Endodermal cell (in vitro differentiated cells): ENCODE results near the gene MALSU1. TPM values are rescaled to one million over a fixed set of nuclear protein-coding genes. Genes with fewer than 3 reads are reported as not detected.
A peak's percentile ranks its signal among the peaks of the same experiment; 100 is the strongest.

Experiments used
- DNase-seq: peaks from one replicate; pipeline ENCODE4 v3.0.0-alpha.2; 2017
- H3K27ac ChIP-seq: 2 replicates; pipeline ENCODE4 v1.5.1; 2013; ENCODE audit warnings: mild to moderate bottlenecking, low read depth, low read length, moderate library complexity
- H3K27me3 ChIP-seq: 2 replicates; pipeline ENCODE4 v1.6.1; 2013; ENCODE audit warnings: mild to moderate bottlenecking, low read length, moderate library complexity; ENCODE audit not compliant: insufficient read depth, control insufficient read depth, poor library complexity, severe bottlenecking
- H3K36me3 ChIP-seq: 2 replicates; pipeline ENCODE4 v1.7.0; 2013; ENCODE audit warnings: mild to moderate bottlenecking, low read length, moderate library complexity; ENCODE audit not compliant: control insufficient read depth, insufficient read depth
- H3K4me1 ChIP-seq: one replicate; pipeline ENCODE4 v1.7.0; 2013; ENCODE audit warnings: low read length; ENCODE audit not compliant: control insufficient read depth, insufficient read depth
- H3K4me3 ChIP-seq: 2 replicates; pipeline ENCODE4 v1.5.1; 2013; ENCODE audit warnings: mild to moderate bottlenecking, low read length, moderate library complexity
- H3K9ac ChIP-seq: 2 replicates; pipeline ENCODE4 v1.6.1; 2013; ENCODE audit warnings: mild to moderate bottlenecking, low read length, moderate library complexity; ENCODE audit not compliant: poor library complexity, severe bottlenecking; ENCODE audit errors: extremely low read depth
- H3K9me3 ChIP-seq: 2 replicates; pipeline ENCODE4 v1.6.1; 2013; ENCODE audit warnings: mild to moderate bottlenecking, low read length, moderate library complexity; ENCODE audit not compliant: control insufficient read depth
- H3K27ac Mint-ChIP-seq: 2 replicates; pipeline ENCODE4 v1.8.0; 2020; ENCODE audit warnings: mixed read lengths
- H3K27me3 Mint-ChIP-seq: 2 replicates; pipeline ENCODE4 v1.8.0; 2021; ENCODE audit warnings: mild to moderate bottlenecking, mixed read lengths; ENCODE audit not compliant: insufficient read depth
- H3K36me3 Mint-ChIP-seq: 2 replicates; pipeline ENCODE4 v1.8.0; 2020; ENCODE audit warnings: low read depth, mixed read lengths
- H3K4me1 Mint-ChIP-seq: 2 replicates; pipeline ENCODE4 v1.8.0; 2020; ENCODE audit warnings: mixed read lengths
- H3K4me3 Mint-ChIP-seq: 2 replicates; pipeline ENCODE4 v1.8.0; 2020; ENCODE audit warnings: mild to moderate bottlenecking, moderate library complexity, mixed read lengths
- H3K9me3 Mint-ChIP-seq: 2 replicates; pipeline ENCODE4 v1.8.0; 2020; ENCODE audit warnings: mild to moderate bottlenecking, mixed read lengths
- CTCF ChIP-seq: fragments of 200-600 bp; sonication (generic); conservative IDR thresholded peaks from 2 replicates; pipeline ENCODE4 v1.5.0; 2021; ENCODE audit warnings: antibody characterized with exemption, mild to moderate bottlenecking
- WGBS, 2 experiments: methylation state at CpG; one replicate each; pipeline versions ENCODE4 v1.1.5 to v1.1.7; 2013; ENCODE audit warnings: missing lambda C conversion rate in 2 of 2, mixed read lengths in 1 of 2; ENCODE audit not compliant: insufficient coverage in 1 of 2, insufficient read length in 1 of 2; 5-methylcytosine and 5-hydroxymethylcytosine counted together
- total RNA-seq, 2 donors: library from RNA; stranded (reverse); fragmentation: NEBNext Ultra II Directional in 1 of 2; extraction: Animal tissue kit (Norgen Biotek cat#: 25700) in 1 of 2; gene quantifications; 2 replicates in 1 of 2; 3 replicates in 1 of 2; pipeline ENCODE4 v1.2.1, GENCODE V29; 2021

The MALSU1 gene
- total RNA-seq, 2 donors from 2014 or later = 73.5 to 87.4 TPM

DNA sequence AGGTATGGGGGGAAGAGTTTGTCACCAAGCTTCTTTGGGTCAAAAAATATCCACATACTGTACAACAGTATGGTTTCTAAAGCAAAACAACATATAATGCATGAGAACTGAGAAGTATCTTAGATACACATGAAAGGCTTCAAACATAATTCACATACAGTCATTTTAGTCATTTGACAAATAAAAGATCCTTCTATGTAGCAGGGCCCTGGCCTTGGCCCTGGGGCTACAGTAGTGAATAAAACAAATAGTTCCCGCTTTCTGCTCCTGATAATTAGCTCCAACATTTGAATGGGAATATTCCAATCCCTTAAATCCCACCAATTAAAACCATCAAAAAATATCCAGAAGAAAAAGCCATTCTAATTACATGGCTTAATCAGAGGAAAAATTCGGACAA is 51.3 kb downstream of the MALSU1 start:
- no peak overlapping the region for H3K27ac Mint-ChIP-seq
- no peak for TF ChIP-seq CTCF
- DNase-seq = no peak
- Histone ChIP-seq H3K27me3 (no peaks in the 10 kb centered on the region), H3K27ac (no peak overlapping the region), H3K9ac (no peak overlapping the region), H3K36me3 (peaks cover 46% of the 10 kb centered on the region), H3K9me3 (no peaks in the 10 kb centered on the region), H3K4me1 (peaks cover 10% of the 10 kb centered on the region), H3K4me3 (no peak overlapping the region)
- H3K36me3 Mint-ChIP-seq = peaks cover 41% of the 10 kb centered on the region
- H3K27me3 Mint-ChIP-seq = no peaks in the 10 kb centered on the region
- H3K9me3 Mint-ChIP-seq = no peaks in the 10 kb centered on the region
- WGBS, 2 experiments = 95 to 100% methylated on average over 1 to 2 of the region's 2 CpGs
- no peak overlapping the region for H3K4me3 Mint-ChIP-seq
- peaks cover 48% of the 10 kb centered on the region for H3K4me1 Mint-ChIP-seq

- Mint-ChIP-seq H3K4me3 (no peak overlapping the region), H3K27ac (peak overlapping the region; percentile 35), H3K36me3 (peaks cover 24% of the 10 kb centered on the region), H3K27me3 (no peaks in the 10 kb centered on the region), H3K4me1 (peaks cover 34% of the 10 kb centered on the region), H3K9me3 (no peaks in the 10 kb centered on the region)
- Histone ChIP-seq H3K36me3 (peaks cover 28% of the 10 kb centered on the region), H3K27ac (no peak overlapping the region), H3K27me3 (no peaks in the 10 kb centered on the region), H3K4me1 (peaks cover 10% of the 10 kb centered on the region), H3K9ac (no peak overlapping the region), H3K9me3 (no peaks in the 10 kb centered on the region), H3K4me3 (no peak overlapping the region)
- WGBS, 2 experiments = 57 to 92% methylated on average over 4 to 5 of the region's 5 CpGs
- TF ChIP-seq CTCF = no peak
- no peak for DNase-seq
Observed at GRCh38 chr7:23353172-23353571, 54.0 kb downstream of the MALSU1 start.

GRCh38 chr7:23356168-23356567 is 57.0 kb downstream of the MALSU1 start:
- Histone ChIP-seq H3K27ac (no peak overlapping the region), H3K9me3 (no peaks in the 10 kb centered on the region)
- 97 to 100% methylated on average over 2 to 3 of the region's 3 CpGs for WGBS, 2 experiments

More at GRCh38 chr7:23356168-23356567, 57.0 kb downstream of the MALSU1 start:
- Mint-ChIP-seq H3K27me3 (no peaks in the 10 kb centered on the region), H3K9me3 (no peaks in the 10 kb centered on the region), H3K4me3 (no peak overlapping the region), H3K4me1 (peaks cover 9% of the 10 kb centered on the region), H3K27ac (no peak overlapping the region), H3K36me3 (peaks cover 21% of the 10 kb centered on the region)
- no peak for TF ChIP-seq CTCF
- H3K27me3 ChIP-seq = no peaks in the 10 kb centered on the region
- no peak overlapping the region for H3K4me3 ChIP-seq
- H3K4me1 ChIP-seq = no peaks in the 10 kb centered on the region
- H3K9ac ChIP-seq = no peak overlapping the region
- DNase-seq = no peak
- peaks cover 27% of the 10 kb centered on the region for H3K36me3 ChIP-seq
